Measurements from ENCODE around the gene FBXW2.

DNA sequence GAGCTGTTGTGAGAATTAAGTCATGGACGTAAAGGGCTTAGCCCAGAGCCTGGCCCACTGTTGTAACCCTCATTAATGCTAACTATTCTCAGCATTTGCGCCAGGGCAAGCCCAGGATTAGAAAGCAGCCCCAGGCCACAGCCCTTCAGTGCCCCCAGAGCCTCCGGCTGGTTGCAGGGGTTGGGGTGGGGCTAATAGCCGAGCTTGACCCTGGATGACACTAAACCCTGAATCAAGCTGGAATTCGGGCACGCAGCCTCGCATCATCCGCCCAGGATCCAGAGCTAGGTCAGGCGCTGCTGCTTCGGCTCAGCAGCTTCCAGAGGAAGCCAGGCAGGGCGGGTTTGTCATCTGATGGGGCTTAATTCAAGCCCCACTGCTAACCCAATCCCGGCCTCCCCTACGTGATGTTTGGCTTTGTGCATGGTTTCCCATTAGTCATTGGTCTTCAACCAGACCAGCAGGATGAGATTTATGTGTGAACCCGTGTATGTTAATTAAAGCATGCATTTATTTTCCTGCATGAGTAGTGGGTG is 77.8 kb downstream of the FBXW2 start:
- TF ChIP-seq GATA3 (IDR thresholded peaks at IDR 0.05; ENCODE audit: low read depth, low read length) (no peak), GATA2 (IDR thresholded peaks at IDR 0.05; ENCODE audit: low read depth, low read length) (no peak)

Measured in SH-SY5Y (cell line).